Liver (tissue), 3 donors: ENCODE data around the gene ZNFX1.

Experiments
- CTCF ChIP-seq: fragments of 150-350 bp; IDR thresholded peaks from 2 replicates; pipeline ENCODE4 v1.5.1; 2017; ENCODE audit warnings: improper control_type of control experiment, low read depth, low read length; ENCODE audit not compliant: missing input control
- RAD21 ChIP-seq, 2 donors: IDR thresholded peaks; 2 replicates each; pipeline ENCODE4 v1.6.1; 2016; ENCODE audit warnings: antibody characterized with exemption in 2 of 2, mild to moderate bottlenecking in 2 of 2
- TAF1 ChIP-seq: conservative IDR thresholded peaks from 2 replicates; pipeline ENCODE4 v1.6.1; 2016; ENCODE audit warnings: antibody characterized with exemption, mild to moderate bottlenecking
- YY1 ChIP-seq: IDR thresholded peaks from 2 replicates; pipeline ENCODE4 v1.6.1; 2016; ENCODE audit warnings: antibody characterized with exemption, mild to moderate bottlenecking
- ZBTB33 ChIP-seq: IDR thresholded peaks from 2 replicates; pipeline ENCODE4 v1.6.1; 2016; ENCODE audit warnings: antibody characterized with exemption
- donor health status: healthy.
- donor health status: healthy.

GRCh38 chr20:49234831-49235230 is 43.0 kb downstream of the ZNFX1 start:
- TF ChIP-seq RAD21 (IDR thresholded peaks at IDR 0.05) (no peak), CTCF (no peak), YY1 (no peak), TAF1 (no peak), ZBTB33 (no peak)
